Natural killer cell (primary cell): ENCODE data around the gene SLC16A11. TPM values are rescaled to one million over a fixed set of nuclear protein-coding genes. Genes with fewer than 3 reads are reported as not detected.

ENCODE experiments used
- ATAC-seq, 3 donors: fragments of 150-1000 bp in 2 of 3; fragments of 200-7000 bp in 1 of 3; cut with Tn5 transposase; 1 replicate in 1 of 3; 2 replicates in 2 of 3; pipeline ENCODE4 v1.10.0; 2021; ENCODE audit warnings: mild to moderate bottlenecking in 2 of 3, moderate library complexity in 2 of 3
- DNase-seq, 2 donors: peaks; one replicate each; pipeline versions ENCODE4 v3.0.0 to v3.0.0-alpha.2; 2013 to 2021; ENCODE audit warnings: mixed read lengths in 1 of 2
- H3K27ac ChIP-seq: one replicate; pipeline ENCODE4 v1.5.1; 2013; ENCODE audit warnings: mild to moderate bottlenecking, low read length
- H3K27me3 ChIP-seq: one replicate; pipeline ENCODE4 v1.6.1; 2013; ENCODE audit warnings: low read length; ENCODE audit not compliant: control insufficient read depth, insufficient read depth
- H3K36me3 ChIP-seq: one replicate; pipeline ENCODE4 v1.6.1; 2013; ENCODE audit warnings: low read length; ENCODE audit not compliant: control insufficient read depth, insufficient read depth
- H3K4me1 ChIP-seq: one replicate; pipeline ENCODE4 v1.6.1; 2013; ENCODE audit warnings: low read length; ENCODE audit not compliant: control insufficient read depth, insufficient read depth
- H3K4me3 ChIP-seq: one replicate; pipeline ENCODE4 v1.5.1; 2013; ENCODE audit warnings: low read length
- H3K9me3 ChIP-seq: one replicate; pipeline ENCODE4 v1.6.1; 2013; ENCODE audit warnings: low read length; ENCODE audit not compliant: control insufficient read depth, insufficient read depth
- H3K27ac Mint-ChIP-seq, 2 donors: one replicate each; pipeline ENCODE4 v1.8.0; 2022; ENCODE audit warnings: mild to moderate bottlenecking in 2 of 2, mixed read lengths in 2 of 2, moderate library complexity in 1 of 2
- H3K27me3 Mint-ChIP-seq, 2 donors: one replicate each; pipeline ENCODE4 v1.8.0; 2022; ENCODE audit warnings: low read depth in 2 of 2, mixed read lengths in 2 of 2
- H3K36me3 Mint-ChIP-seq: one replicate; pipeline ENCODE4 v1.8.0; 2022; ENCODE audit warnings: mixed read lengths
- H3K4me1 Mint-ChIP-seq, 2 donors: one replicate each; pipeline ENCODE4 v1.8.0; 2022; ENCODE audit warnings: mixed read lengths in 2 of 2
- H3K4me3 Mint-ChIP-seq: one replicate; pipeline ENCODE4 v1.8.0; 2022; ENCODE audit warnings: mild to moderate bottlenecking, moderate library complexity, mixed read lengths
- H3K9me3 Mint-ChIP-seq, 2 donors: one replicate each; pipeline ENCODE4 v1.8.0; 2022; ENCODE audit warnings: mixed read lengths in 2 of 2
- WGBS: methylation state at CpG from one replicate; pipeline ENCODE4 v1.1.7; 2013; ENCODE audit warnings: missing lambda C conversion rate; ENCODE audit not compliant: insufficient coverage; 5-methylcytosine and 5-hydroxymethylcytosine counted together
- intact Hi-C: fragments of 100-400 bp; cut with micrococcal nuclease; formaldehyde crosslinking; loops from one replicate; pipeline ENCODE4 v1.14.2; 2022
- total RNA-seq, 4 donors: library from RNA; stranded (reverse); fragments of 120-200 nt in 1 of 4; gene quantifications; one replicate each; pipeline versions ENCODE4 v1.2.3 to v1.2.4, GENCODE V29; 2013 to 2022
- TF ChIP-seq, protein P1 (sequence below): fragments of 200-600 bp; IDR thresholded peaks from one replicate; pipeline ENCODE4 v1.8.0; 2022; ENCODE audit warnings: antibody characterized with exemption

Gene SLC16A11
- total RNA-seq, 3 donors from 2014 or later (not counting 1 experiment from before 2014, with no cell fraction given) = 1.2 to 2.5 (median 1.6) TPM

- Mint-ChIP-seq H3K27ac (peak overlapping the region; percentile 85 to 90), H3K27me3 (peaks cover 0 to 7% of the 10 kb centered on the region in 2 donors), H3K4me1 (peaks cover 26 to 45% of the 10 kb centered on the region in 2 donors), H3K9me3 (no peaks in the 10 kb centered on the region), H3K4me3 (peak overlapping the region; percentile 87), H3K36me3 (no peaks in the 10 kb centered on the region)
- TF ChIP-seq, protein P1, sequence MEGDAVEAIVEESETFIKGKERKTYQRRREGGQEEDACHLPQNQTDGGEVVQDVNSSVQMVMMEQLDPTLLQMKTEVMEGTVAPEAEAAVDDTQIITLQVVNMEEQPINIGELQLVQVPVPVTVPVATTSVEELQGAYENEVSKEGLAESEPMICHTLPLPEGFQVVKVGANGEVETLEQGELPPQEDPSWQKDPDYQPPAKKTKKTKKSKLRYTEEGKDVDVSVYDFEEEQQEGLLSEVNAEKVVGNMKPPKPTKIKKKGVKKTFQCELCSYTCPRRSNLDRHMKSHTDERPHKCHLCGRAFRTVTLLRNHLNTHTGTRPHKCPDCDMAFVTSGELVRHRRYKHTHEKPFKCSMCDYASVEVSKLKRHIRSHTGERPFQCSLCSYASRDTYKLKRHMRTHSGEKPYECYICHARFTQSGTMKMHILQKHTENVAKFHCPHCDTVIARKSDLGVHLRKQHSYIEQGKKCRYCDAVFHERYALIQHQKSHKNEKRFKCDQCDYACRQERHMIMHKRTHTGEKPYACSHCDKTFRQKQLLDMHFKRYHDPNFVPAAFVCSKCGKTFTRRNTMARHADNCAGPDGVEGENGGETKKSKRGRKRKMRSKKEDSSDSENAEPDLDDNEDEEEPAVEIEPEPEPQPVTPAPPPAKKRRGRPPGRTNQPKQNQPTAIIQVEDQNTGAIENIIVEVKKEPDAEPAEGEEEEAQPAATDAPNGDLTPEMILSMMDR = peak; percentile 81
- ATAC-seq = peak; percentile 28 to 49 (median 33)
- 30% methylated on average over 3 of the region's 5 CpGs for WGBS
- intact Hi-C loops = loop anchor here (1.0 to 5.0 kb wide), 3 partner anchors 37 to 247 kb away; partner anchors contain the start of genes CLEC10A and YBX2
- Histone ChIP-seq H3K4me1 (peaks cover 43% of the 10 kb centered on the region), H3K4me3 (no peak overlapping the region), H3K36me3 (no peaks in the 10 kb centered on the region), H3K9me3 (no peaks in the 10 kb centered on the region), H3K27ac (no peak overlapping the region), H3K27me3 (peaks cover 6% of the 10 kb centered on the region)
- peak in 1 of 2 donors; percentile 90 for DNase-seq
These were observed 1.7 kb upstream of the SLC16A11 start for GRCh38 chr17:7045492-7046126.

DNA sequence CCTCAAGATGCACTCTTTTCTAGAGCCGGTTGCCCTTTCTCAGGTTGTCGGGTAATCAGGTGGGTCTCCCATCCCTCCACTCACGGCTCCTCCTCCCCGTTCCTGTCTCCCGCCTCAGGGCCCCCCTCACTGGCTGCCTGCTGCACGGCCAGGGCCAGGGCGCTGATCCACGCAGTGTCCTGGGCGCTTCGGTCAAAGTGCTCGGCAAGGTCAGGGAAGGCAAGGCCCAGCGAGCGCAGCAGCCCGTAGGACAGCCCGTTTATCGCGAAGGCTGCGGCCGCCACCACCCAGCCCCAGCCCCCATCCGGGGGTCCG lies 753 bp downstream of the SLC16A11 start:
- H3K36me3 Mint-ChIP-seq = no peaks in the 10 kb centered on the region
- peak overlapping the region; percentile 46 for H3K4me3 ChIP-seq
- DNase-seq (no peak), ATAC-seq (peak; percentile 8 to 33 (median 15))
- TF ChIP-seq, protein P1 = no peak
- intact Hi-C loops = no loop called here
- no peaks in the 10 kb centered on the region for H3K36me3 ChIP-seq
- peak overlapping the region; percentile 76 to 90 for H3K27ac Mint-ChIP-seq
- 5% methylated on average over 21 of the region's 21 CpGs for WGBS
- H3K9me3 ChIP-seq = no peaks in the 10 kb centered on the region
- peaks cover 6% of the 10 kb centered on the region for H3K27me3 ChIP-seq
- peaks cover 32 to 56% of the 10 kb centered on the region in 2 donors for H3K4me1 Mint-ChIP-seq
- H3K9me3 Mint-ChIP-seq = no peaks in the 10 kb centered on the region
- H3K27ac ChIP-seq = peak overlapping the region; percentile 75
- peaks cover 0 to 7% of the 10 kb centered on the region in 2 donors for H3K27me3 Mint-ChIP-seq
- H3K4me3 Mint-ChIP-seq = peak overlapping the region; percentile 84
- H3K4me1 ChIP-seq = peaks cover 43% of the 10 kb centered on the region

GRCh38 chr17:7042501-7043181 lies 1.3 kb downstream of the SLC16A11 start:
- peaks cover 6% of the 10 kb centered on the region for H3K27me3 ChIP-seq
- 2% methylated on average over 53 of the region's 53 CpGs for WGBS
- H3K27ac ChIP-seq = peak overlapping the region; percentile 75
- no peaks in the 10 kb centered on the region for H3K9me3 ChIP-seq
- TF ChIP-seq, protein P1 = peak; percentile 11
- Mint-ChIP-seq H3K36me3 (no peaks in the 10 kb centered on the region), H3K9me3 (no peaks in the 10 kb centered on the region), H3K27ac (peak overlapping the region; percentile 76 to 90), H3K4me1 (peaks cover 32 to 60% of the 10 kb centered on the region in 2 donors), H3K4me3 (peak overlapping the region; percentile 84), H3K27me3 (peaks cover 0 to 7% of the 10 kb centered on the region in 2 donors)
- ATAC-seq (peak; percentile 49 to 64 (median 60)), DNase-seq (peak; percentile 52 to 72)
- H3K36me3 ChIP-seq = no peaks in the 10 kb centered on the region
- peaks cover 43% of the 10 kb centered on the region for H3K4me1 ChIP-seq
- intact Hi-C loops = no loop called here
- H3K4me3 ChIP-seq = peak overlapping the region; percentile 46
